Activated T-cell treated with anti-CD3 and anti-CD28 coated beads, Interleukin-2, amount 50 U/mL, for 4 hours (primary cell): ENCODE data around the gene SENP3. TPM values are rescaled to one million over a fixed set of nuclear protein-coding genes. Genes with fewer than 3 reads are reported as not detected.
A peak's percentile ranks its signal among the peaks of the same experiment; 100 is the strongest.

Experiments used
- ATAC-seq, 2 donors: fragments of 200-7000 bp; cut with Tn5 transposase; one replicate each; pipeline ENCODE4 v1.10.0; 2021
- DNase-seq: peaks from one replicate; pipeline ENCODE4 v3.0.0-alpha.2; 2020
- H3K27me3 Mint-ChIP-seq: one replicate; pipeline ENCODE4 v1.8.0; 2021; ENCODE audit warnings: low read depth, mixed read lengths
- H3K36me3 Mint-ChIP-seq: one replicate; pipeline ENCODE4 v1.8.0; 2022; ENCODE audit warnings: mixed read lengths; ENCODE audit not compliant: insufficient read depth
- H3K4me1 Mint-ChIP-seq: one replicate; pipeline ENCODE4 v1.8.0; 2021; ENCODE audit warnings: low read depth, mixed read lengths
- H3K4me3 Mint-ChIP-seq: one replicate; pipeline ENCODE4 v1.8.0; 2021; ENCODE audit warnings: mild to moderate bottlenecking, moderate library complexity, mixed read lengths
- H3K9me3 Mint-ChIP-seq: one replicate; pipeline ENCODE4 v1.8.0; 2021; ENCODE audit warnings: mixed read lengths
- total RNA-seq, 3 donors: library from RNA; stranded (reverse); gene quantifications; one replicate each; pipeline ENCODE4 v1.2.1, GENCODE V29; 2021

The SENP3 gene
- total RNA-seq, 3 donors from 2014 or later, result 138 to 153 (median 146) TPM

DNA sequence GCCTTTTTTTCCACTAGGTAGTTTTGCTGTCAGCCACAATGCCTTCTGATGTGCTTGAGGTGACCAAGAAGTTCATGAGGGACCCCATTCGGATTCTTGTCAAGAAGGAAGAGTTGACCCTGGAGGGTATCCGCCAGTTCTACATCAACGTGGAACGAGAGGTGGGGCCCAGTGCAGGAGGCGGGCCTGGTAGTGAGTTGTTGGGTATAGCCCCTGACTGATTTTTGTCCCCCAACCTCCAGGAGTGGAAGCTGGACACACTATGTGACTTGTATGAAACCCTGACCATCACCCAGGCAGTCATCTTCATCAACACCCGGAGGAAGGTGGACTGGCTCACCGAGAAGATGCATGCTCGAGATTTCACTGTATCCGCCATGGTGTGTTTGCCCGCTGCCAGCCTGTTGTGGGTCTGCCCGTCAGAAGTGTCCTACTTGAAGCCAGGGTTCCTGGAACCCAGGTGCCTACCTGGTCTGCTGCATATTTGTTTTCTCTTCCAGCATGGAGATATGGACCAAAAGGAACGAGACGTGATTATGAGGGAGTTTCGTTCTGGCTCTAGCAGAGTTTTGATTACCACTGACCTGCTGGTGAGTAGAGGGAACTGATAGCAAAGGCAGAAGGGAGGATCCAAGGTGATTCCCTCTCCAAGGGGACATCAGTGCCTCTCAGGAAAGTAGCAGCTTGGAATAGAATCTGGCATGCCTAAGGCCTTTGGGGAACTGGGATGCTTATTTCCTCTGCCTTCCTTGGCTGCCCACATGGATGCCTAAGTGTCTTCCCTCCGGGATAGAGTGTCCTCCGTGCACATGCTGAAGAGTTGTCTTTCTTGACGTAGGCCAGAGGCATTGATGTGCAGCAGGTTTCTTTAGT is 15.8 kb downstream of the SENP3 start:
- Mint-ChIP-seq H3K4me3 (peak overlapping the region; percentile 91), H3K36me3 (peaks cover 62% of the 10 kb centered on the region), H3K27me3 (no peaks in the 10 kb centered on the region), H3K4me1 (peaks cover 79% of the 10 kb centered on the region), H3K9me3 (no peaks in the 10 kb centered on the region)
- no peak for DNase-seq
- ATAC-seq, result no peak

DNA sequence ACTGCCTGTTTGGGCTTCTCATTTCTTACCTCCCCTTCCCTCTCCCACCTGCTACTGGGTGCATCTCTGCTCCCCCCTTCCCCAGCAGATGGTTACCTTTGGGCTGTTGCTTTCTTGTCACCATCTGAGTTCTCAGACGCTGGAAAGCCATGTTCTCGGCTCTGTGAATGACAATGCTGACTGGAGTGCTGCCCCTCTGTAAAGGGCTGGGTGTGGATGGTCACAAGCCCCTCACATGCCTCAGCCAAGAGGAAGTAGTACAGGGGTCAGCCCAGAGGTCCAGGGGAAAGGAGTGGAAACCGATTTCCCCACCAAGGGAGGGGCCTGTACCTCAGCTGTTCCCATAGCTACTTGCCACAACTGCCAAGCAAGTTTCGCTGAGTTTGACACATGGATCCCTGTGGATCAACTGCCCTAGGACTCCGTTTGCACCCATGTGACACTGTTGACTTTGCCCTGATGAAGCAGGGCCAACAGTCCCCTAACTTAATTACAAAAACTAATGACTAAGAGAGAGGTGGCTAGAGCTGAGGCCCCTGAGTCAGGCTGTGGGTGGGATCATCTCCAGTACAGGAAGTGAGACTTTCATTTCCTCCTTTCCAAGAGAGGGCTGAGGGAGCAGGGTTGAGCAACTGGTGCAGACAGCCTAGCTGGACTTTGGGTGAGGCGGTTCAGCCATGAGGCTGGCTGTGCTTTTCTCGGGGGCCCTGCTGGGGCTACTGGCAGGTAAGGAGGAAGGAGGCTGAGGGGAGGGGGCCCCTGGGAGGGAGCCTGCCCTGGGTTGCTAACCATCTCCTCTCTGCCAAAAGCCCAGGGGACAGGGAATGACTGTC is 17.5 kb downstream of the SENP3 start, which contains the start of gene CD68:
Gene CD68, plus strand, starts transcription at position 638 of the 833 bp plus-strand sequence. Its CDS starts 40 bp downstream, at position 678.
- H3K36me3 Mint-ChIP-seq, result peaks cover 53% of the 10 kb centered on the region
- H3K4me1 Mint-ChIP-seq, result peaks cover 83% of the 10 kb centered on the region
- DNase-seq (peak; percentile 63), ATAC-seq (peak; percentile 58 to 62)
- peak within 1 kb of the TSS; percentile 58 for H3K4me3 Mint-ChIP-seq
- H3K9me3 Mint-ChIP-seq, result no peaks in the 10 kb centered on the region
- no peaks in the 10 kb centered on the region for H3K27me3 Mint-ChIP-seq

DNA sequence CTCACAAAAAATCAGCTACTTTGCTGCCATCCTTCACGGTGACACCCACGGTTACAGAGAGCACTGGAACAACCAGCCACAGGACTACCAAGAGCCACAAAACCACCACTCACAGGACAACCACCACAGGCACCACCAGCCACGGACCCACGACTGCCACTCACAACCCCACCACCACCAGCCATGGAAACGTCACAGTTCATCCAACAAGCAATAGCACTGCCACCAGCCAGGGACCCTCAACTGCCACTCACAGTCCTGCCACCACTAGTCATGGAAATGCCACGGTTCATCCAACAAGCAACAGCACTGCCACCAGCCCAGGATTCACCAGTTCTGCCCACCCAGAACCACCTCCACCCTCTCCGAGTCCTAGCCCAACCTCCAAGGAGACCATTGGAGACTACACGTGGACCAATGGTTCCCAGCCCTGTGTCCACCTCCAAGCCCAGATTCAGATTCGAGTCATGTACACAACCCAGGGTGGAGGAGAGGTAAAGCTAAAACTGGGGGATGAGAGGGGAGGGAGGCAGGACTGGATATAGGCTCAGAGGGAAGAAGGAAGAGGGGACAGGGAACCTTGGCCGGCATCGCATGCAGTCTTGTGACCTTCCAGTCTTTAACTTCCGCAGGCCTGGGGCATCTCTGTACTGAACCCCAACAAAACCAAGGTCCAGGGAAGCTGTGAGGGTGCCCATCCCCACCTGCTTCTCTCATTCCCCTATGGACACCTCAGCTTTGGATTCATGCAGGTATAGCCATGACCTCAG is 18.3 kb downstream of the SENP3 start:
- Mint-ChIP-seq H3K4me3 (peak overlapping the region; percentile 58), H3K27me3 (no peaks in the 10 kb centered on the region), H3K4me1 (peaks cover 82% of the 10 kb centered on the region), H3K9me3 (no peaks in the 10 kb centered on the region), H3K36me3 (peaks cover 46% of the 10 kb centered on the region)
- no peak for ATAC-seq
- DNase-seq, result peak; percentile 26

DNA sequence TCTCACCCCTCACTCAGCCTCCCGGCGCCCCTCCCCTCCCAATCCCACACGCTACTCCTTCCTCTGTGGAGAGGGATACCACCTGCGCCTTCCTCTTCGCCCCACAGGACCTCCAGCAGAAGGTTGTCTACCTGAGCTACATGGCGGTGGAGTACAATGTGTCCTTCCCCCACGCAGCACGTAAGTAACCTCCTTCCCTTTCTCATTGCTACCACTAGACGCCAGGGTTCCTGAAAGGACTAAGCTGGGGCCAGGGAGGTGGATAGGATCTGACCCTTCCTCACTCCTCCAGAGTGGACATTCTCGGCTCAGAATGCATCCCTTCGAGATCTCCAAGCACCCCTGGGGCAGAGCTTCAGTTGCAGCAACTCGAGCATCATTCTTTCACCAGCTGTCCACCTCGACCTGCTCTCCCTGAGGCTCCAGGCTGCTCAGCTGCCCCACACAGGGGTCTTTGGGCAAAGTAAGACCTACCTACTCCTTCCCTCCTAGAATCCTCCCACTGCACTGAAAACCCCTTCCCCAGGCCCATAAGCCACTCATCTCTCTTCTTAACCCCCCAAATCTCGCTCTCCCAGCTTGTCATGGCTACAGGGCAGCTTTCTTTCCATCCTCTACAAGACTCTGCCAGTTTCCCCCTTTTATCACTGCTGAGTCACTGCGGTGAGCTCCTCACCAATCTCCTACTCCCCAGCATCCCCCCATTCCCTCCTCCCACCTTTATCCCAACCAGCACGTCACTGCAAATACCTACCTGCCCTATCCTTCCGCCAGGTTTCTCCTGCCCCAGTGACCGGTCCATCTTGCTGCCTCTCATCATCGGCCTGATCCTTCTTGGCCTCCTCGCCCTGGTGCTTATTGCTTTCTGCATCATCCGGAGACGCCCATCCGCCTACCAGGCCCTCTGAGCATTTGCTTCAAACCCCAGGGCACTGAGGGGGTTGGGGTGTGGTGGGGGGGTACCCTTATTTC is 19.2 kb downstream of the SENP3 start:
- ATAC-seq, result no peak
- DNase-seq, result no peak
- Mint-ChIP-seq H3K4me1 (peaks cover 77% of the 10 kb centered on the region), H3K9me3 (no peaks in the 10 kb centered on the region), H3K27me3 (no peaks in the 10 kb centered on the region), H3K4me3 (peak overlapping the region; percentile 6), H3K36me3 (peaks cover 40% of the 10 kb centered on the region)

DNA sequence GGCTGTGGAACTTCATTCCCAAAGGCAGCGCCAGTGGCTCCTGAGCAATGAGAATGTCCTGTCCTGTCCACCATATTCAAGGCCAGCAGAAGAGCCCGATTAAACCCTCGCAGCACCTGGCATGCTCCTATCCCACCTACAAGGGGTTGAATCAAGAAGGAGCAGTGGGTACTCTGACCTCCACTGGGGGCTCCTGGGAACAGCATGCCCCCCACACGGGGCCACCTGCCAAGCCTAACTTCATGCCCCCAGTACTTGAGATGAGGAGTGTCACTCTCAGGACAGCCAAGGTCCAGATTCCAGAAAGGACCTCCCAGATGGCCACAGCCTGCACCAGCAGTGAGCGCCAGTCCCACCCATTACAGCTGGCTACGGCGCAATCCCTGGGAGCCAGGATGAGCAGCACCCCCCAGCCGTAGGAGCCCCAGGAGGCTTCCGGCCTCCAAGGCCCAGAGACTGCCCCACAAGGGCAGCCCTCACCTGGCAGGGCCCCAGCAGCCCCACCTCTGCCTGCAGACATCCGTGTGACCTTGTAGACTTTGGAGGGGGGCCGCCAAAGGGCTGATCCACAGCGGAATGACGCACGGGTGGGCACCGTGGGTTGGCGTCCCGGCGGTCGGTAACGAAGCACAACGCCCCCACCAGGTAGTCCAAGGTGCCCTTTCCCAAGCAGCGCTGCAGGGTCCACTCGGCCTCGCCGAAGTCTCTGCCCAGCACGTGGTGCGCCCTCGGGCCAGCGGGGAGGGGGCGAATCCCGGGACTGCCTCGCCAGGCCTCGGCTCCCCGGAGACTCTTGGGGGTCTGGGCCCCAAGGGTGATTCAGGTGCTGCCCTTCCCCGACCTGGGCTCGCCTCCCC is 20.9 kb downstream of the SENP3 start:
- ATAC-seq (no peak), DNase-seq (no peak)
- H3K36me3 Mint-ChIP-seq, result peaks cover 28% of the 10 kb centered on the region
- no peaks in the 10 kb centered on the region for H3K27me3 Mint-ChIP-seq
- H3K4me3 Mint-ChIP-seq, result peak overlapping the region; percentile 95
- no peaks in the 10 kb centered on the region for H3K9me3 Mint-ChIP-seq
- H3K4me1 Mint-ChIP-seq, result peaks cover 60% of the 10 kb centered on the region

DNA sequence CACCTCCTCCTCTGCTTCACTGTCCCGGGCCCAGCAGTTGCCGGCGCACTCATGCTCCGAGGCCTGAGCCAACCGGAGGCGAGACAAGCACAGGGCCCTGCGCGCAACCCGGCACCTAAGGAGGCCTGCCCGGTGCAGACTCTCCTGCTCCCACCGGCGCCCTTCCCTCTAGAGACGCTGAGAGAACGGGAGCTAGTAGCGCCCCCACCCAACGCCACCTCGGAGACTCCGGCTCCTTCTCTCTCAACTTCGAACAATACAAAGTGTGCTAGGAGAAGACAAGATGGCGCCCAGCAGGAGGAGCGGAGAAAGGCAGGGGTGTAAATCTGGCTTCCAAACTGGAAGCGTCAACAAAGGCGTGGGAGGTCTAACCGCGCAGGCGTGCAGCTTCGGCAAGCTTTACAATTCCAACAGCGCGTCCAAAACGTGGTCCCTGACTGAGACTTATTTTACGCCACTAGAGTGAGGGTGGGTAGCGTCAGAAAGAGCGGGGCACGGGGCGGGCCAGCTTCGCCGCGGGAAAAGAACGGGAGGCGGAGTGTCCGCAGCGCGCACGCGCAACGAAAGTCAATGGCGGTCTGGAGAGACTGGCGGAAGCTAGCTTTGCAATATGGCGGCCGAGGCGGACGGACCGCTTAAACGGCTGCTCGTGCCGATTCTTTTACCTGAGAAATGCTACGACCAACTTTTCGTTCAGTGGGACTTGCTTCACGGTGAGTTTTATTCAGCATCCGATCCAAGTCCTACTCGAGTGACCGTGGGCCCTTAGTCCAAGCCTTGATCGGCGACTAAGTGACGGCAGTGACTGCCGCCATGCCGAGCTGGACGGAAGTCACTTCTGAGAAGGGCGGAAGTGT is 21.8 kb downstream of the SENP3 start, which contains the start of gene MPDU1:
Gene MPDU1, plus strand, starts transcription at position 600 of the 857 bp plus-strand sequence. Its CDS starts 11 bp downstream, at position 611.
- DNase-seq (peak; percentile 93), ATAC-seq (peak; percentile 69 to 71)
- Mint-ChIP-seq H3K4me3 (peak within 1 kb of the TSS; percentile 95), H3K36me3 (peaks cover 27% of the 10 kb centered on the region), H3K9me3 (no peaks in the 10 kb centered on the region), H3K4me1 (peaks cover 51% of the 10 kb centered on the region), H3K27me3 (no peaks in the 10 kb centered on the region)

DNA sequence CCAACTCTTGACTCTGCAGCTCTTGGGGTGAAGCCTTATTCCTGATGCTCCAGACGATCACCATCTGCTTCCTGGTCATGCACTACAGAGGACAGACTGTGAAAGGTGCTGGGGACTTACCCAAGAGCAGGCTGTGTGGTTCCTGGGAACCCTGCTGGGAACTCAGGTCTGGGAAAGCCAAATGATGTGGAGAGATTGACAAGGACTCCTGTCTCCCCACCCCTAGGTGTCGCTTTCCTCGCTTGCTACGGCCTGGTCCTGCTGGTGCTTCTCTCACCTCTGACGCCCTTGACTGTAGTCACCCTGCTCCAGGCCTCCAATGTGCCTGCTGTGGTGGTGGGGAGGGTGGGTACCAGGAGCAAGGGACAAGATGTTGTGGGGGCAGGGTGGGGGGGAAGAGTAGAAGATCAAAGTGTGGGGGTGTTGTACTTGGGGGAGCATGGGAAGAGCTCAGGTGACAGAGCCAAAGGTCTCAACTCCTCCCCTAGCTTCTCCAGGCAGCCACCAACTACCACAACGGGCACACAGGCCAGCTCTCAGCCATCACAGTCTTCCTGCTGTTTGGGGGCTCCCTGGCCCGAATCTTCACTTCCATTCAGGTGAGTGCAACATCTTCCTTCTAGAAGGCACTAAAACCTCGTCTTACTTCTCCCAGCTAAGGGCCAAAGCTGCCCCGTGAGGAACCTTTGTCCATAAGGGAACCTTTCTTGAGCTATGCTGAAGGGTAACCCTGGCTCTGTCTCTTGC is 25.1 kb downstream of the SENP3 start:
- Mint-ChIP-seq H3K9me3 (no peaks in the 10 kb centered on the region), H3K27me3 (no peaks in the 10 kb centered on the region), H3K4me3 (no peak overlapping the region), H3K4me1 (peaks cover 23% of the 10 kb centered on the region), H3K36me3 (peaks cover 23% of the 10 kb centered on the region)
- DNase-seq (no peak), ATAC-seq (no peak)

DNA sequence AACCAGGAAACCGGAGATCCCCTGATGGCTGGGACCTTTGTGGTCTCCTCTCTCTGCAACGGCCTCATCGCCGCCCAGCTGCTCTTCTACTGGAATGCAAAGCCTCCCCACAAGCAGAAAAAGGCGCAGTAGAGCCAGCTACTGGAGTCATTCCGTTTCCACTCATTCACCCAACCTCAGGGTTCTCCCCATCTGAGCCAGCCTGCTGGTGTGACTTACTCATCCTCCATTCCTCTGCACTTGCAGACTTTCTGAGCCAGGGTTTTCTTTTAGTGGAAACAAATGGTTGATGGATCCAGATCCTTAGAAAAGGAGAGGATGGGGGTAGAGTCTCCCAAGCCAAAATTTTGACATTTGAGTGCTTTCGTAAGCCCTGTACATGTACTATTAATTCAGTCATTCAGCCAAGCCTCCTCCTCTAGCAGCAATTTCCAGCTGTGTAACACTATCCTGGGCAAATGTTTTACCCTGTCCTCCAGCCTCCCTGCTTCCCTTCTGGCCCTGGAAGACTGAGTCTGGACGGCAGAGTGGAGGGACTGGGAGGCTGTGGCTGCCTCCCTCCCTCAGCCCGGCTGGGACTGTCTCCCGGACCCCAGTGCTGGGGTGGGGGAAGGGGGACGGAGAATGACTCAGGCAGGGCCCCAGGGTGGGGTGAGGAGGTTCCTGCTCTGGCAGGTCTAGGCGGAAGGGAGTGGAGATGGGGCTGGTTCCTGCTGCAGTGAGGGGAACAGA is 25.9 kb downstream of the SENP3 start:
- H3K4me3 Mint-ChIP-seq, result no peak overlapping the region
- H3K27me3 Mint-ChIP-seq, result no peaks in the 10 kb centered on the region
- DNase-seq (no peak), ATAC-seq (no peak)
- peaks cover 17% of the 10 kb centered on the region for H3K4me1 Mint-ChIP-seq
- peaks cover 25% of the 10 kb centered on the region for H3K36me3 Mint-ChIP-seq
- no peaks in the 10 kb centered on the region for H3K9me3 Mint-ChIP-seq

DNA sequence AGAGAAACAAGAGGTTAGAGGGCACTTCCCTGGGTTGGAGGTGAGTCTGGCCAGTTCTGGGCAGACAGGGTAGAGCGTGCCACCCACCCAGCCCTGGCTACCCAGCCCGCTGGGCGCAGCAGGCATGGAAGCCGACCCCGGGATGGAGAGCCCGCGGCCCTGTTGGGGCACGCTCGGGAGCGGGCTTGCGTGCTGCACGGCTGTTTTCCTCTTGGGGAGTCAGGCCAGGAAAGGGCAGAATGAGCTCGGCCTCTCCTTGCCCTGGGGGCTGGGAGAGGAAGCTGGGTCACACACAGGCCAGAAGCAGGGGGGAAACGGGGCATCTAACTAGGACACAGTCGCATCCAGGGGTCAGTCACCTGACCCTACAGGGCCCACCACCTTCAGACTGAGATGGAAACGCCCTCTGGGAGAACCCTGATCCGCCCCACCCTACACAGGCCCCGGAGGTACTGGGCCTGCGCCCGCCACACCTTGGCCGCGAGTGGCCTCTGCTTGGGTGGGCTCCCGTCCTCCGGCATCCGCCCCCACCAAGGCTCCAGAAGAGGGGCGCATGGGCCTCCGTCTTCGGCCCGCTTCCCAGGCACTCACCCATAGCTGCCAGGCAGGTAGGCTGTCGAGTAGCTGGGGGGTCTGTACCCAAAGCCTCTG is 27.0 kb downstream of the SENP3 start:
- Mint-ChIP-seq H3K27me3 (no peaks in the 10 kb centered on the region), H3K36me3 (peaks cover 34% of the 10 kb centered on the region), H3K4me1 (peaks cover 11% of the 10 kb centered on the region), H3K9me3 (no peaks in the 10 kb centered on the region), H3K4me3 (no peak overlapping the region)
- ATAC-seq, result no peak
- no peak for DNase-seq

DNA sequence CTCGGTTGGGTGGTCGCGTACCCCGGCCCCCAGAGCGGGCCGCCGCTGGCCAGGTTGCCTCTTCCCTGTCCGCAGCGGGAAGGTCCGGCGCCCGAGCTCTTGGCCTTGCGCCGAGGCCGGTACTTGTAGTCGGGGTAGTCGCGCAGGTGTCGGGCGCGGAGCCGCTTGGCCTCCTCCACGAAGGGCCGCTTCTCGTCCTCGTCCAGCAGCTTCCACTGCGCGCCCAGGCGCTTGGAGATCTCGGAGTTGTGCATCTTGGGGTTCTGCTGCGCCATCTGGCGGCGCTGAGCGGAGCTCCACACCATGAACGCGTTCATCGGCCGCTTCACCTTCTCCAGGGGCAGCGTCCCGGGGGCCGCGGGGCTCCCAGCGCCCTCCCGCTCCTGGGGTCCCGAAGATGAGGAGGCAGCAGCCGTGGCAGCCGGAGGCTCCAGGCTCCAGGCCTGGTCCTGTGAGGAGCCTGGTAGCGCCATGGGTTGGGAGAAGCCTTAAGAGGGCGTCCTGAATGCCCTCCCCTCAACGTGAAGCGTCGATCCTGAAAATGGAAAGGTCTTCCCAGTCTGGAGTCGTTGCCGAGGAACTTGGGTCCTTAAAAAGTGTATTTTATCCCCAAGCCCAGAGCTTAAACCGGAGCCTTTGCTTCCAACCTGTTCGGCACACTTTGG is 27.6 kb downstream of the SENP3 start:
- ATAC-seq, result peak; percentile 83 to 86
- peaks cover 41% of the 10 kb centered on the region for H3K36me3 Mint-ChIP-seq
- peak; percentile 66 for DNase-seq

More for the DNA sequence above, 27.6 kb downstream of the SENP3 start:
- no peaks in the 10 kb centered on the region for H3K27me3 Mint-ChIP-seq
- peaks cover 11% of the 10 kb centered on the region for H3K4me1 Mint-ChIP-seq
- H3K4me3 Mint-ChIP-seq, result no peak overlapping the region
- no peaks in the 10 kb centered on the region for H3K9me3 Mint-ChIP-seq
